ENCODE measurements around the gene TMEM109.

TMEM109 gene

GRCh38 chr11:60912223-60912850, 1.6 kb upstream of the TMEM109 start:
- no peak overlapping the region for H3K4me3 ChIP-seq (ENCODE audit: low read depth, low read length)
- no peak for TF ChIP-seq CTCF (IDR thresholded peaks at IDR 0.05; ENCODE audit: low read depth, low read length, missing control alignments)
- no peak for DNase-seq (ENCODE audit: low read depth)

GRCh38 chr11:60912851-60913528, 968 bp upstream of the TMEM109 start:
- H3K4me3 ChIP-seq (ENCODE audit: low read depth, low read length) = no peak overlapping the region

DNA sequence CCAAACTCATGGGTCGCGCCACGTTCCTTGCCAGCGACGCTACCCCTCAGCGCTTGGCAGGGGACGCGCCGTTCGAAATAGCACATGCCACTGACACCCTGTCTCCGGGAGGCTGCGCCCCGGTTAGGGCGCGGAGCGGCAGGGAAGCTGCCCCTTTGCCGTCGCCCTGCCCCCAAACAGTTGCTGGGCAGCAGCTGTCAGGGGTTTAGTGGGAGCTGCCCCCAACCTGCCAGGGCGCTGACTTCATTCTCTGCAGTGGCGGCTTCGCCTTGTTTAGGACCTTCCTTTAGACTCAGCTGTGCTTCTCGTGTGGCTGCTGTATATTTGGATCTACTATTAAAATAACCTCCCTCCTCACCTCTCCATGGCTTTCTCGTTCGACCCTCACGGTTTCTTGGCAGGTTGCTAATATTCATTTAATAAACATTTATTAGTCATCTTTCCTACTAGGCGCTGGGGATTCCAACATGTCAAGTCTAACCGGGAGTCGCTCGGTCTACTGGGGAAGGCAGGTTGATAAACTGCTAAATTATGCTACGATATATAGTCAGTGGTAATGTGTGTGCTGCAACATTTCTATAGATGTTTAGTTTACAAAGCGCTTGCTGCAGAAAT, 782 bp downstream of the TMEM109 start:
- no peak for TF ChIP-seq CTCF (IDR thresholded peaks at IDR 0.05; ENCODE audit: low read depth, low read length, missing control alignments)
- no peak for DNase-seq (ENCODE audit: low read depth)

More at GRCh38 chr11:60912851-60913528, 968 bp upstream of the TMEM109 start:
- TF ChIP-seq CTCF (IDR thresholded peaks at IDR 0.05; ENCODE audit: low read depth, low read length, missing control alignments) = no peak
- DNase-seq (ENCODE audit: low read depth) = no peak

GRCh38 chr11:60915248-60915914, 1.4 kb downstream of the TMEM109 start:
- peak overlapping the region; percentile 70 for H3K4me3 ChIP-seq (ENCODE audit: low read depth, low read length)
- peak; percentile 68 for DNase-seq (ENCODE audit: low read depth)
- TF ChIP-seq CTCF (IDR thresholded peaks at IDR 0.05; ENCODE audit: low read depth, low read length, missing control alignments) = peak; percentile 23

More for the DNA sequence above, 782 bp downstream of the TMEM109 start:
- peak overlapping the region; percentile 70 for H3K4me3 ChIP-seq (ENCODE audit: low read depth, low read length)

DNA sequence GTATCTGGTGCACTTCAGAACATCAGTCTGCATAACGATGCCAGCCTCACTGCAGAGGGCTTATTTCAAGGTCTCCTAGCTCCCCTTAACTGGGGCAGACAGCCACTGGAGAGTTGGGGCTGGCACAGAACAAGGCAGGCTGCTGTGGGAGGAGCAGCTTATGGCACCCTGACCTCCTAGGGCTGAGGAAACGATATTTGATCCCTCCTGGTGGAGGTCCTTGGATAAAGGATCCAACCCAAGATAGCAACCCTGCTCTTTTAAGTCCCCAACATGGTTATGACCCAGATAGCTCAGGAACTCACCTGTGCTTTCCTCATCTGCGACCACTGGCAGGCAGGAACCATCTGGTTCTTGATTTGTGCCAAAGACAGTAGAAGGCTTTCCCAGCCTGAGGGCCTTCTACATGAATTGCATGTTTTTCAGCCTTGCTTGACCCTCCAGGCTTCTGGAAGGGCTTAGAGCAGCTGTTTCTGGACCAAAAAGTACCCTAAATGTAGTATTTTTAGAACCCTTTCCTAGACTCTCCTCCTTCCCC, 2.8 kb downstream of the TMEM109 start:
- no peak overlapping the region for H3K4me3 ChIP-seq (ENCODE audit: low read depth, low read length)
- no peak for DNase-seq (ENCODE audit: low read depth)
- no peak for TF ChIP-seq CTCF (IDR thresholded peaks at IDR 0.05; ENCODE audit: low read depth, low read length, missing control alignments)

DNA sequence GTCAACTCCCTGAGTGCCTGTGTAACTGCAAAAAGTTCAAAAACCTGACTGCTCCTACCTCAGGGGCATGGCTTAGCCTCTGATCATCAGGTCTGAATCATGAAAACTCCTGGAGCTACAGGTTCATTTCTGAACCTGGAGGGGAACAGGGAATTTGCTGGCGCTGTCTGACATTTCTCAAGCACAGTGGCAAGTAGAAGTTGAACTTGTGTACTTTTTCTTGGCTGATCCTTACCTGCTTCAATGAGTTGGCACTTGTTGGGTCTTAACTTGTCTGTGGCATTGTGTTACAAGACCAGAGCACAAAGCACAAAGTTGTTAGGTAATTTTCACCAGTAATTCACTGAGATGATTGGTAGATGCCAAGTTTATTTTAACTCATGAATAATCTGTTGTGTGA, 3.3 kb downstream of the TMEM109 start:
- TF ChIP-seq CTCF (IDR thresholded peaks at IDR 0.05; ENCODE audit: low read depth, low read length, missing control alignments) = no peak
- H3K4me3 ChIP-seq (ENCODE audit: low read depth, low read length) = no peak overlapping the region
- DNase-seq (ENCODE audit: low read depth) = no peak
